Kidney (tissue), 14 donors: ENCODE data around the gene MYH11. TPM values are rescaled to one million over a fixed set of nuclear protein-coding genes. Genes with fewer than 3 reads are reported as not detected.

ENCODE experiments used
- DNase-seq, 5 donors: peaks; one replicate each; pipeline ENCODE4 v3.0.0-alpha.2; 2013 to 2020
- FAIRE-seq: peaks from 2 replicates; lab custom pipeline; 2012; peaks lifted over from hg19 to GRCh38; lab: Jason Lieb, UNC
- H3K27ac ChIP-seq, 2 donors: one replicate each; pipeline ENCODE4 v1.7.0; 2013; ENCODE audit warnings: low read depth in 2 of 2, low read length in 2 of 2, inconsistent platforms in 1 of 2
- H3K27me3 ChIP-seq: one replicate; pipeline ENCODE4 v1.7.1; 2013; ENCODE audit warnings: low read length, inconsistent platforms; ENCODE audit not compliant: control insufficient read depth, insufficient read depth
- H3K36me3 ChIP-seq, 3 donors: one replicate each; pipeline versions ENCODE4 v1.7.0 to v1.7.1; 2013; ENCODE audit warnings: low read length in 3 of 3, control low read depth in 1 of 3, inconsistent platforms in 1 of 3; ENCODE audit not compliant: insufficient read depth in 3 of 3, control insufficient read depth in 2 of 3
- H3K4me1 ChIP-seq, 3 donors: one replicate each; pipeline versions ENCODE4 v1.7.0 to v1.7.1; 2013; ENCODE audit warnings: low read length in 3 of 3, inconsistent platforms in 1 of 3, low read depth in 1 of 3; ENCODE audit not compliant: control insufficient read depth in 2 of 3, insufficient read depth in 2 of 3
- H3K4me3 ChIP-seq, 3 donors: one replicate each; pipeline versions ENCODE4 v1.7.0 to v1.8.1; 2013; ENCODE audit warnings: low read length in 3 of 3, control low read depth in 1 of 3, inconsistent platforms in 1 of 3
- H3K9ac ChIP-seq, 3 donors: one replicate each; pipeline versions ENCODE4 v1.7.0 to v1.7.1; 2013; ENCODE audit warnings: low read length in 3 of 3, control low read depth in 1 of 3, inconsistent platforms in 1 of 3
- H3K9me3 ChIP-seq, 3 donors: one replicate each; pipeline versions ENCODE4 v1.7.0 to v1.7.1; 2013; ENCODE audit warnings: low read length in 3 of 3, control low read depth in 1 of 3, inconsistent platforms in 1 of 3; ENCODE audit not compliant: control insufficient read depth in 2 of 3, insufficient read depth in 1 of 3
- intact Hi-C: fragments of 100-400 bp; cut with DNase I; formaldehyde crosslinking; loops from one replicate; pipeline ENCODE4 v1.11.1; 2022
- polyA plus RNA-seq: library from polyadenylated mRNA; stranded (reverse); fragments of 350-450 nt; fragmentation: Illumina TruSeq; extraction: RNeasy Lipid Tissue Mini Kit (QIAGEN cat#74804); gene quantifications from one replicate; pipeline ENCODE4 v1.2.3, GENCODE V29; 2014; ENCODE audit warnings: low read depth, low replicate concordance; ENCODE audit not compliant: insufficient read depth
- total RNA-seq: library from RNA; stranded (reverse); fragmentation: NEBNext Ultra II Directional; extraction: Animal tissue kit (Norgen Biotek cat#: 25700); gene quantifications from one replicate; pipeline ENCODE4 v1.2.1, GENCODE V29; 2021
- TF ChIP-seq, protein P1 (sequence below): IDR thresholded peaks from 3 replicates; pipeline ENCODE4 v1.5.1; 2012; ENCODE audit warnings: mild to moderate bottlenecking, moderate library complexity, borderline replicate concordance; ENCODE audit not compliant: insufficient read depth; ENCODE audit errors: extremely low read depth
- donor health status: control.
- donor health status: control.
- donor health status: control.
- donor health status: control.
- donor health status: control.
- donor health status: DM: yes; HTN: yes; CAD: no.
- donor health status: Normal renal cell carcinoma (clear cell type).

The MYH11 gene
- total and polyA plus RNA-seq, 2 donors from 2014 or later = 40.2 to 175 TPM

DNA sequence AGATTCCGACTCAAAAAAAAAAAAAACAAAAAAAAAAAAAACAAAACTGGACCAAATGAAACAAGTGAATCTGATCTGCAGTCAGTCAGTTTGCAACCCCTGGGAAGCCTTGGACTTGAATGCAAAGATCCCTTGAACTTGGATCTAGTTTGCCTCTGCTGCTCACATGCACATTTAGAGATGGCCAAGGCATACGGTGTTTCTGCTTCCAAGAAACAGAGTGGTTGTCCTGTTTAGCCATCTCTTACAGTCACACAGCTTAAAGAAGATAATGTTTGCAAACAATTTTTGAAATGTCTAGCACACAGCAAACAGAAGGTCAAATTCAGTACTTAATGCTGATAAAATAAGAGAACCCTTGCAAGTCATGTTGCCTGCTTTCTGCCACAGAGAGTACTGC, 202.2 kb downstream of the MYH11 start:
- no peak overlapping the region for H3K4me3 ChIP-seq
- peaks cover 0 to 1% (median 0%) of the 10 kb centered on the region in 3 donors for H3K4me1 ChIP-seq
- H3K36me3 ChIP-seq = no peaks in the 10 kb centered on the region
- intact Hi-C loops = no loop called here
- no peak for FAIRE-seq
- H3K9ac ChIP-seq = no peak overlapping the region
- TF ChIP-seq, protein P1, sequence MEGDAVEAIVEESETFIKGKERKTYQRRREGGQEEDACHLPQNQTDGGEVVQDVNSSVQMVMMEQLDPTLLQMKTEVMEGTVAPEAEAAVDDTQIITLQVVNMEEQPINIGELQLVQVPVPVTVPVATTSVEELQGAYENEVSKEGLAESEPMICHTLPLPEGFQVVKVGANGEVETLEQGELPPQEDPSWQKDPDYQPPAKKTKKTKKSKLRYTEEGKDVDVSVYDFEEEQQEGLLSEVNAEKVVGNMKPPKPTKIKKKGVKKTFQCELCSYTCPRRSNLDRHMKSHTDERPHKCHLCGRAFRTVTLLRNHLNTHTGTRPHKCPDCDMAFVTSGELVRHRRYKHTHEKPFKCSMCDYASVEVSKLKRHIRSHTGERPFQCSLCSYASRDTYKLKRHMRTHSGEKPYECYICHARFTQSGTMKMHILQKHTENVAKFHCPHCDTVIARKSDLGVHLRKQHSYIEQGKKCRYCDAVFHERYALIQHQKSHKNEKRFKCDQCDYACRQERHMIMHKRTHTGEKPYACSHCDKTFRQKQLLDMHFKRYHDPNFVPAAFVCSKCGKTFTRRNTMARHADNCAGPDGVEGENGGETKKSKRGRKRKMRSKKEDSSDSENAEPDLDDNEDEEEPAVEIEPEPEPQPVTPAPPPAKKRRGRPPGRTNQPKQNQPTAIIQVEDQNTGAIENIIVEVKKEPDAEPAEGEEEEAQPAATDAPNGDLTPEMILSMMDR = no peak
- no peaks in the 10 kb centered on the region for H3K27me3 ChIP-seq
- H3K27ac ChIP-seq = no peak overlapping the region
- no peak for DNase-seq
- H3K9me3 ChIP-seq = no peaks in the 10 kb centered on the region

DNA sequence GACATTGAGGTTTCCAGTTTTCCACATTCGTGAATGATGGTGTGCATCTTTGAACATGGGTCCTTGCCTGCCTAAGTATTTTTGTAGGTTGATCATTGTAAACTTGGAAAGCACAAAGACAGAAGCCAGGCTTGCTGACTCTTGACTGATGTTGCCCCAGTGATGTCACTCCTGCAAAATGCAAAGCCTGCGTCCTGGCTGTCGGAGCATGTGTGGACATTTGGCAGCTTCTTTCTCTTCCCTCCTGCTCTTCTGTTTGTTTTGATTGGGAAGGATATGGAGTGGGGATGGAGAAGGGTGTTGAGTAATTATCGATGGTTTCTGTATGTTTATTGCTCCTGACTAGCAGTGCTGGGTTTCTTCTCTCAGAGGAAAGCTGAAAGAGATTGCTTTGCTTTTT, 203.6 kb downstream of the MYH11 start:
- FAIRE-seq = no peak
- H3K4me3 ChIP-seq = no peak overlapping the region
- intact Hi-C loops = no loop called here
- H3K27ac ChIP-seq = no peak overlapping the region
- peak in 1 of 5 donors; percentile 39 for DNase-seq
- H3K27me3 ChIP-seq = no peaks in the 10 kb centered on the region
- H3K9me3 ChIP-seq = no peaks in the 10 kb centered on the region
- peaks cover 0 to 3% (median 0%) of the 10 kb centered on the region in 3 donors for H3K4me1 ChIP-seq
- H3K36me3 ChIP-seq = no peaks in the 10 kb centered on the region
- H3K9ac ChIP-seq = no peak overlapping the region
- TF ChIP-seq, protein P1 = no peak

Other genes with a start within 250 kb of the MYH11 start
- gene MARF1, start 213.9 kb downstream of the MYH11 start, total RNA-seq = 80.7 TPM
- gene MARF1, start 213.9 kb downstream of the MYH11 start, polyA plus RNA-seq = 17.5 TPM
- 31.7 TPM for gene NDE1, start 206.8 kb downstream of the MYH11 start, total RNA-seq
- gene NDE1, start 206.8 kb downstream of the MYH11 start, polyA plus RNA-seq = 4.6 TPM
- gene CEP20, start 31.6 kb upstream of the MYH11 start, total RNA-seq = 28.9 TPM
- gene CEP20, start 31.6 kb upstream of the MYH11 start, polyA plus RNA-seq = 24.8 TPM
- gene ABCC1, start 92.6 kb upstream of the MYH11 start, total RNA-seq = 29.7 TPM
- gene ABCC1, start 92.6 kb upstream of the MYH11 start, polyA plus RNA-seq = 4.6 TPM